Endothelial cell (in vitro differentiated cells): ENCODE data around the gene NFKBIB. TPM values are rescaled to one million over a fixed set of nuclear protein-coding genes. Genes with fewer than 3 reads are reported as not detected.

Experiments
- DNase-seq: peaks from one replicate; pipeline ENCODE4 v3.0.0; 2021; ENCODE audit warnings: low spot score
- H3K27ac Mint-ChIP-seq: one replicate; pipeline ENCODE4 v1.8.0; 2021; ENCODE audit warnings: mixed read lengths, inconsistent platforms; ENCODE audit not compliant: unreplicated experiment
- H3K27me3 Mint-ChIP-seq: one replicate; pipeline ENCODE4 v1.8.0; 2021; ENCODE audit warnings: mild to moderate bottlenecking, moderate library complexity, mixed read lengths, inconsistent platforms; ENCODE audit not compliant: unreplicated experiment
- H3K36me3 Mint-ChIP-seq: one replicate; pipeline ENCODE4 v1.8.0; 2021; ENCODE audit warnings: mild to moderate bottlenecking, low read depth, mixed read lengths, inconsistent platforms; ENCODE audit not compliant: unreplicated experiment
- H3K4me1 Mint-ChIP-seq: one replicate; pipeline ENCODE4 v1.8.0; 2021; ENCODE audit warnings: mild to moderate bottlenecking, mixed read lengths, inconsistent platforms; ENCODE audit not compliant: unreplicated experiment
- H3K4me3 Mint-ChIP-seq: one replicate; pipeline ENCODE4 v1.8.0; 2021; ENCODE audit warnings: mild to moderate bottlenecking, mixed read lengths, inconsistent platforms; ENCODE audit not compliant: unreplicated experiment
- H3K9me3 Mint-ChIP-seq: one replicate; pipeline ENCODE4 v1.8.0; 2021; ENCODE audit warnings: mixed read lengths, inconsistent platforms; ENCODE audit not compliant: unreplicated experiment
- CTCF ChIP-seq: fragments of 200-600 bp; sonication (generic); IDR thresholded peaks from one replicate; pipeline ENCODE4 v1.5.0; 2021; ENCODE audit warnings: antibody characterized with exemption; ENCODE audit not compliant: unreplicated experiment
- total RNA-seq: library from RNA; stranded (reverse); fragmentation: NEBNext Ultra II Directional; extraction: Animal tissue kit (Norgen Biotek cat#: 25700); gene quantifications from one replicate; pipeline ENCODE4 v1.2.1, GENCODE V29; 2021; ENCODE audit not compliant: unreplicated experiment

Gene NFKBIB
- total RNA-seq, 1 donor from 2014 or later = 16.9 TPM

GRCh38 chr19:38913958-38914357 lies 14.2 kb downstream of the NFKBIB start:
- Mint-ChIP-seq H3K36me3 (peaks cover 4% of the 10 kb centered on the region), H3K4me3 (peak overlapping the region; percentile 20), H3K27ac (no peak overlapping the region), H3K9me3 (no peaks in the 10 kb centered on the region), H3K4me1 (peaks cover 6% of the 10 kb centered on the region), H3K27me3 (peaks cover 12% of the 10 kb centered on the region)
- no peak for DNase-seq
- TF ChIP-seq CTCF = no peak

- H3K9me3 Mint-ChIP-seq = no peaks in the 10 kb centered on the region
Measured at GRCh38 chr19:38915329-38916321, 15.9 kb downstream of the NFKBIB start.

GRCh38 chr19:38917516-38917915 lies 17.7 kb downstream of the NFKBIB start:
- peaks cover 10% of the 10 kb centered on the region for H3K27me3 Mint-ChIP-seq
- no peak overlapping the region for H3K27ac Mint-ChIP-seq
- no peak for TF ChIP-seq CTCF
- no peak for DNase-seq
- H3K9me3 Mint-ChIP-seq = no peaks in the 10 kb centered on the region
- H3K4me1 Mint-ChIP-seq = peaks cover 15% of the 10 kb centered on the region
- peaks cover 4% of the 10 kb centered on the region for H3K36me3 Mint-ChIP-seq
- H3K4me3 Mint-ChIP-seq = no peak overlapping the region

More at GRCh38 chr19:38915329-38916321, 15.9 kb downstream of the NFKBIB start:
- peaks cover 11% of the 10 kb centered on the region for H3K4me1 Mint-ChIP-seq
- TF ChIP-seq CTCF = no peak
- H3K36me3 Mint-ChIP-seq = peaks cover 3% of the 10 kb centered on the region
- H3K27me3 Mint-ChIP-seq = peaks cover 12% of the 10 kb centered on the region
- no peak for DNase-seq
- H3K27ac Mint-ChIP-seq = peak overlapping the region; percentile 42
- H3K4me3 Mint-ChIP-seq = peak overlapping the region; percentile 24

- Mint-ChIP-seq H3K27me3 (peaks cover 10% of the 10 kb centered on the region), H3K27ac (no peak overlapping the region)
- peak; percentile 38 for DNase-seq
Measured at GRCh38 chr19:38917921-38918491, 18.2 kb downstream of the NFKBIB start.

More at GRCh38 chr19:38917921-38918491, 18.2 kb downstream of the NFKBIB start:
- TF ChIP-seq CTCF = no peak
- H3K4me3 Mint-ChIP-seq = no peak overlapping the region
- peaks cover 15% of the 10 kb centered on the region for H3K4me1 Mint-ChIP-seq
- no peaks in the 10 kb centered on the region for H3K9me3 Mint-ChIP-seq
- peaks cover 4% of the 10 kb centered on the region for H3K36me3 Mint-ChIP-seq
